Prostate gland (tissue), 2 donors: ENCODE measurements around the gene KCNH2.

ENCODE experiments used
- POLR2A ChIP-seq: fragments of 450-650 bp; IDR thresholded peaks from one replicate; pipeline ENCODE4 v1.6.1; 2016; ENCODE audit warnings: antibody characterized with exemption, mild to moderate bottlenecking
- POLR2AphosphoS5 ChIP-seq: sonication (generic); formaldehyde crosslinking; IDR thresholded peaks from one replicate; pipeline ENCODE4 v1.6.1; 2017; ENCODE audit warnings: antibody characterized with exemption
- TF ChIP-seq, protein P1 (sequence below), 4 experiments: fragments of 200-600 bp in 2 of 4; fragments of 450-650 bp in 2 of 4; sonication (generic) in 2 of 4; IDR thresholded peaks; 1 replicate in 3 of 4; 2 replicates in 1 of 4; pipeline ENCODE4 v1.5.1; 2016 to 2019; ENCODE audit warnings: antibody characterized with exemption in 4 of 4, mild to moderate bottlenecking in 2 of 4, moderate library complexity in 2 of 4

DNA sequence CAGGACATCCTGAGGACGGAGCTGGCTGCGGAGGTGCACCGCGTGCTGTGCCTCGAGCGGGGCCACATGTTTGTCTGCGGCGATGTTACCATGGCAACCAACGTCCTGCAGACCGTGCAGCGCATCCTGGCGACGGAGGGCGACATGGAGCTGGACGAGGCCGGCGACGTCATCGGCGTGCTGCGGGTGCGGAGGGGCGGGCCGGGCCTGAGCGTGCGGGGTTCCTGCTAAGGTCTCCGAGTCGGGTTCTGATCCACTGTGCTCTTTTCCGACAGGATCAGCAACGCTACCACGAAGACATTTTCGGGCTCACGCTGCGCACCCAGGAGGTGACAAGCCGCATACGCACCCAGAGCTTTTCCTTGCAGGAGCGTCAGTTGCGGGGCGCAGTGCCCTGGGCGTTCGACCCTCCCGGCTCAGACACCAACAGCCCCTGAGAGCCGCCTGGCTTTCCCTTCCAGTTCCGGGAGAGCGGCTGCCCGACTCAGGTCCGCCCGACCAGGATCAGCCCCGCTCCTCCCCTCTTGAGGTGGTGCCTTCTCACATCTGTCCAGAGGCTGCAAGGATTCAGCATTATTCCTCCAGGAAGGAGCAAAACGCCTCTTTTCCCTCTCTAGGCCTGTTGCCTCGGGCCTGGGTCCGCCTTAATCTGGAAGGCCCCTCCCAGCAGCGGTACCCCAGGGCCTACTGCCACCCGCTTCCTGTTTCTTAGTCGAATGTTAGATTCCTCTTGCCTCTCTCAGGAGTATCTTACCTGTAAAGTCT is 35.8 kb upstream of the KCNH2 start:
- TF ChIP-seq, protein P1, sequence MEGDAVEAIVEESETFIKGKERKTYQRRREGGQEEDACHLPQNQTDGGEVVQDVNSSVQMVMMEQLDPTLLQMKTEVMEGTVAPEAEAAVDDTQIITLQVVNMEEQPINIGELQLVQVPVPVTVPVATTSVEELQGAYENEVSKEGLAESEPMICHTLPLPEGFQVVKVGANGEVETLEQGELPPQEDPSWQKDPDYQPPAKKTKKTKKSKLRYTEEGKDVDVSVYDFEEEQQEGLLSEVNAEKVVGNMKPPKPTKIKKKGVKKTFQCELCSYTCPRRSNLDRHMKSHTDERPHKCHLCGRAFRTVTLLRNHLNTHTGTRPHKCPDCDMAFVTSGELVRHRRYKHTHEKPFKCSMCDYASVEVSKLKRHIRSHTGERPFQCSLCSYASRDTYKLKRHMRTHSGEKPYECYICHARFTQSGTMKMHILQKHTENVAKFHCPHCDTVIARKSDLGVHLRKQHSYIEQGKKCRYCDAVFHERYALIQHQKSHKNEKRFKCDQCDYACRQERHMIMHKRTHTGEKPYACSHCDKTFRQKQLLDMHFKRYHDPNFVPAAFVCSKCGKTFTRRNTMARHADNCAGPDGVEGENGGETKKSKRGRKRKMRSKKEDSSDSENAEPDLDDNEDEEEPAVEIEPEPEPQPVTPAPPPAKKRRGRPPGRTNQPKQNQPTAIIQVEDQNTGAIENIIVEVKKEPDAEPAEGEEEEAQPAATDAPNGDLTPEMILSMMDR (IDR thresholded peaks at IDR 0.05): no peak
- no peak for TF ChIP-seq POLR2A
- no peak for TF ChIP-seq POLR2AphosphoS5
